ENCODE results near the gene ERG. TPM values are rescaled to one million over a fixed set of nuclear protein-coding genes. Genes with fewer than 3 reads are reported as not detected.
A peak's percentile ranks its signal among the peaks of the same experiment; 100 is the strongest.

The ERG gene
- total and polyA plus RNA-seq, 3 donors from 2014 or later, result 3.7 to 8.0 (median 5.0) TPM

- H3K9me3 ChIP-seq, result no peaks in the 10 kb centered on the region
- no peaks in the 10 kb centered on the region for H3K27me3 ChIP-seq
- no peak for TF ChIP-seq POLR2A (IDR thresholded peaks at IDR 0.05)
- TF ChIP-seq, protein P1, sequence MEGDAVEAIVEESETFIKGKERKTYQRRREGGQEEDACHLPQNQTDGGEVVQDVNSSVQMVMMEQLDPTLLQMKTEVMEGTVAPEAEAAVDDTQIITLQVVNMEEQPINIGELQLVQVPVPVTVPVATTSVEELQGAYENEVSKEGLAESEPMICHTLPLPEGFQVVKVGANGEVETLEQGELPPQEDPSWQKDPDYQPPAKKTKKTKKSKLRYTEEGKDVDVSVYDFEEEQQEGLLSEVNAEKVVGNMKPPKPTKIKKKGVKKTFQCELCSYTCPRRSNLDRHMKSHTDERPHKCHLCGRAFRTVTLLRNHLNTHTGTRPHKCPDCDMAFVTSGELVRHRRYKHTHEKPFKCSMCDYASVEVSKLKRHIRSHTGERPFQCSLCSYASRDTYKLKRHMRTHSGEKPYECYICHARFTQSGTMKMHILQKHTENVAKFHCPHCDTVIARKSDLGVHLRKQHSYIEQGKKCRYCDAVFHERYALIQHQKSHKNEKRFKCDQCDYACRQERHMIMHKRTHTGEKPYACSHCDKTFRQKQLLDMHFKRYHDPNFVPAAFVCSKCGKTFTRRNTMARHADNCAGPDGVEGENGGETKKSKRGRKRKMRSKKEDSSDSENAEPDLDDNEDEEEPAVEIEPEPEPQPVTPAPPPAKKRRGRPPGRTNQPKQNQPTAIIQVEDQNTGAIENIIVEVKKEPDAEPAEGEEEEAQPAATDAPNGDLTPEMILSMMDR (IDR thresholded peaks at IDR 0.05), result peak; percentile 50 to 63 (median 62)
- DNase-seq, result peak; percentile 78
- no peak overlapping the region for H3K27ac ChIP-seq
- H3K4me1 ChIP-seq, result peaks cover 5% of the 10 kb centered on the region
- H3K4me3 ChIP-seq, result no peak overlapping the region
- intact Hi-C loops (cut with DNase I; ENCODE audit: low total_unique reads), result loop anchor here (5.0 to 10.0 kb wide), 2 partner anchors 135 to 188 kb away; no protein-coding TSS in a partner anchor
- 61 to 69% methylated on average over 6 of the region's 6 CpGs for WGBS, 2 donors
- H3K36me3 ChIP-seq (ENCODE audit: low read depth, missing control alignments), result no peaks in the 10 kb centered on the region
Observed at GRCh38 chr21:38352536-38353219, 145.6 kb downstream of the ERG start.

GRCh38 chr21:38351961-38352521 lies 146.2 kb downstream of the ERG start:
- intact Hi-C loops (cut with DNase I; ENCODE audit: low total_unique reads), result loop anchor here (5.0 to 10.0 kb wide), 2 partner anchors 135 to 187 kb away; no protein-coding TSS in a partner anchor
- DNase-seq, result no peak
- Histone ChIP-seq H3K4me1 (peaks cover 5% of the 10 kb centered on the region), H3K36me3 (ENCODE audit: low read depth, missing control alignments) (no peaks in the 10 kb centered on the region), H3K27ac (no peak overlapping the region), H3K4me3 (no peak overlapping the region), H3K9me3 (no peaks in the 10 kb centered on the region), H3K27me3 (no peaks in the 10 kb centered on the region)
- 66 to 76% methylated on average over 10 of the region's 10 CpGs for WGBS, 2 donors
- TF ChIP-seq POLR2A (IDR thresholded peaks at IDR 0.05), result no peak
- TF ChIP-seq, protein P1 (IDR thresholded peaks at IDR 0.05), result no peak

- intact Hi-C loops (cut with DNase I; ENCODE audit: low total_unique reads), result loop anchor here (5.0 to 10.0 kb wide), 2 partner anchors 134 to 187 kb away; no protein-coding TSS in a partner anchor
- WGBS, 2 donors, result 70 to 80% methylated on average over 15 to 16 of the region's 16 CpGs
Observed at GRCh38 chr21:38351176-38351959, 146.9 kb downstream of the ERG start.

DNA sequence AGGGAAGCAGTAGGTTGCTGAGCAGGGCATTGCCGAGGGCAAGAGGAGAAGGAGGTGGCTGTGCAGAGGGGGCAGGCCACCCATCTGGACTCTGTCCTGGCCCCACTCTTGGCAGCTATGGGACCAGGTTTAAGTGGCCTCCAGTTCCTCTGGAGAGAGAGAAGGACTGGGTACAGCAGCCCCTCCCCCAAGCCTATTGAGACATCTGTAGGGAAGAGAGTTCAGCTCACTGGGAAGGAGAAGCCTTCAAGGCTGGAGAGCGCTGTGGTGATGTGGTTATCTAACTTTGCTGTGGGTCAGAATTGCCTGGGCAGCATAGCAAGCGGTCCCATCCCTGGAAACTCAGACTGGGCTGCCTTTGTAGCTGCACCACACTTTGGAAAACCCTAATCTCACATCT lies 147.6 kb downstream of the ERG start:
- intact Hi-C loops (cut with DNase I; ENCODE audit: low total_unique reads), result loop anchor here (5.0 to 10.0 kb wide), 2 partner anchors 133 to 186 kb away; no protein-coding TSS in a partner anchor
- no peak for DNase-seq
- H3K4me1 ChIP-seq, result peaks cover 5% of the 10 kb centered on the region

More at GRCh38 chr21:38351176-38351959, 146.9 kb downstream of the ERG start:
- TF ChIP-seq, protein P1 (IDR thresholded peaks at IDR 0.05), result no peak
- no peak for TF ChIP-seq POLR2A (IDR thresholded peaks at IDR 0.05)
- Histone ChIP-seq H3K9me3 (no peaks in the 10 kb centered on the region), H3K36me3 (ENCODE audit: low read depth, missing control alignments) (no peaks in the 10 kb centered on the region), H3K4me1 (peaks cover 5% of the 10 kb centered on the region), H3K27ac (no peak overlapping the region), H3K27me3 (no peaks in the 10 kb centered on the region), H3K4me3 (no peak overlapping the region)
- no peak for DNase-seq

More for the DNA sequence above, 147.6 kb downstream of the ERG start:
- Histone ChIP-seq H3K27me3 (no peaks in the 10 kb centered on the region), H3K27ac (no peak overlapping the region), H3K9me3 (no peaks in the 10 kb centered on the region), H3K4me3 (no peak overlapping the region), H3K36me3 (ENCODE audit: low read depth, missing control alignments) (no peaks in the 10 kb centered on the region)
- WGBS, 2 donors, result 82 to 96% methylated on average over 3 of the region's 3 CpGs
- no peak for TF ChIP-seq POLR2A (IDR thresholded peaks at IDR 0.05)
- TF ChIP-seq, protein P1 (IDR thresholded peaks at IDR 0.05), result no peak

Data from testis (tissue), 3 donors.